Hematopoietic multipotent progenitor cell treated with erythropoietin and hydrocortisone succinate and interleukin-3 and kit ligand, for 15 days (in vitro differentiated cells): ENCODE data around the gene AHNAK.
A peak's percentile ranks its signal among the peaks of the same experiment; 100 is the strongest.
"Not testable (repeated sequence)": the region's sequence is repeated elsewhere in the genome, so short reads cannot be mapped to it uniquely, and the experiment has no call there.

ENCODE experiments used
- DNase-seq: peaks from one replicate; pipeline ENCODE4 v3.0.0-alpha.2; 2015; ENCODE audit warnings: low spot score

Gene AHNAK

DNA sequence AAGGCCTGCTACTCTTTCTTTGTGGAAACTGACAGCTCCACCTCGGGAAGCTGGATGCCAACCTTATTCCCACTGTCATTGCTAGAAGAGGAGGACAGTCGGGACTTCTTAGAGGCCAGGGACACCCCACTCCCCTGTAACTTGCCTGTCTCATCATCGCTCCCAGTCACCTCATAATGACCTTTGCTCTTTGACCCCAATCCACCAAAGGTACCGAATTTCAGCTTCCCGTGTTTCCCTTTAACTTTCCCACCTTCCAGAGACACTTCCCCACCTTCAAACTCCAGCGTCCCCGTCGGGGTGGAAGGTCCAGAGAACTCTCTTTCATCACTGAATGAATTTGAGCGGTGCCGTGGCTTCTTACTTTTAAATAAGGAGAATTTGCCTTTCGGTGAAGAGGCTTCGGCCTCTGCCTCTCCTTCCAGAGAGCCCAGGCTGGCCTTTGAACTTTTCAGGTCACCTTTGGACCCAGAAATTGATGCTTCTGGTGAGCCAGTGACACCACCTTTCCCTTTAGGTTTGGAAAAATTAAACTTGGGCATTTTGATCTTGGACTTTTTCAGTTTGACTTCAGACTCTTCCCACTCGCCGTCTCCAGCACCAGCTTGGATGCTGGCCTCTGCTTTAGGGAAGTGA is 29.8 kb downstream of the AHNAK start:
- DNase-seq = no peak

DNA sequence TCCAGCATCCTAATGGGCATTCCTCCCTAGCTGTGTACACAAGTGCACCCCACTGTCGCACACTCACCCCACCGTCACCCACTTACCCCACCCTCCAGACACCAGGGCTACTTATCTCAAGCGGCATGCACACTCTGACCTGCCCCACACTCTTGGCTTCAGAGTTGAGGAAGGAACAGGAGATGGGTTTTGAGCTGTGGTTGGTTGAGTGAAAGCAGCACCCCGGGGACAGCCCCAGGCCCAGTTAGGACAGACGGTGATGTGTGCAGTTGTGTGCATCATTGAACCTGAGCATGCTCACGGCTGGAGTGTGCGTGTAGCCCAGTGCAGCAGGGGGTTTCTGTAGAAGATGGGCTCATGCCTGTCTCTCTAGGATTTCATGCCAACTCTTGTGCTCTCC is 32.5 kb downstream of the AHNAK start:
- DNase-seq = no peak

DNA sequence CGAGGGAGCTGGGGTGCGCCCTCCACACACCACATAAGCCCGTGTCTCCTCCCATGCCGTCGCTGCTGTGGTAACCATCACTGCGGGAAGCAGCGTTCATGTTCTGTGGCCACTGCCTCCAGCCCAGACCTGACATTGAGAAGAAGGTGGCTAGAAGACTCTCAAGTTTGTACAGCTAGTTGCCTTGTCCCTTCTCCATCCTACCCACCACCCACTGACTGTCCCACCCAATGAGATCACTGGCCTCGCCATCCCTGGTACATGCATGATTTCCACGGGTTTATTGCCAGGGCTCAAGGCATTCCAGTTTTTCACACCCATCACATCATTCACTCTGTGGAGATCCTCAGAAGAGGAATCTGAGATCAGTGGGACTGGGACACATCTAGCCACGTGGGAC is 33.0 kb downstream of the AHNAK start:
- no peak for DNase-seq

DNA sequence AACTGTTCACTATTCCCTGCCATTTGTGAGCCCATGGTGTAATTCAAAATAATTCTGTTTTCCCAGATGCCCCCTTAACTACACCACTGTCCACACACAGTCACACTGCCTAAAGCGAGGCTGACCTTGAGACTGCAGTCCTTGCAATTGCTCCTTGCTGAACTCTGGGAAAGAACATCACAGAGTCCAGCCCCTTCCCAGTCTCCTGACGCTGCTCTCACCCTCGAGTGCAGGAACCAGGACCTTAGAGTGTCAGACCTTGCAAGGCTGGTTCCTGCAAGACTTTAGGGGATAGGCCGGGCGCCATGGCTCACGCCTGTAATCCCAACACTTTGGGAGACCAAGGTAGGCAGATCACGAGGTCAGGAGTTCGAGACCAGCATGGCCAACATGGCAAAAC is 33.6 kb downstream of the AHNAK start:
- no peak for DNase-seq

DNA sequence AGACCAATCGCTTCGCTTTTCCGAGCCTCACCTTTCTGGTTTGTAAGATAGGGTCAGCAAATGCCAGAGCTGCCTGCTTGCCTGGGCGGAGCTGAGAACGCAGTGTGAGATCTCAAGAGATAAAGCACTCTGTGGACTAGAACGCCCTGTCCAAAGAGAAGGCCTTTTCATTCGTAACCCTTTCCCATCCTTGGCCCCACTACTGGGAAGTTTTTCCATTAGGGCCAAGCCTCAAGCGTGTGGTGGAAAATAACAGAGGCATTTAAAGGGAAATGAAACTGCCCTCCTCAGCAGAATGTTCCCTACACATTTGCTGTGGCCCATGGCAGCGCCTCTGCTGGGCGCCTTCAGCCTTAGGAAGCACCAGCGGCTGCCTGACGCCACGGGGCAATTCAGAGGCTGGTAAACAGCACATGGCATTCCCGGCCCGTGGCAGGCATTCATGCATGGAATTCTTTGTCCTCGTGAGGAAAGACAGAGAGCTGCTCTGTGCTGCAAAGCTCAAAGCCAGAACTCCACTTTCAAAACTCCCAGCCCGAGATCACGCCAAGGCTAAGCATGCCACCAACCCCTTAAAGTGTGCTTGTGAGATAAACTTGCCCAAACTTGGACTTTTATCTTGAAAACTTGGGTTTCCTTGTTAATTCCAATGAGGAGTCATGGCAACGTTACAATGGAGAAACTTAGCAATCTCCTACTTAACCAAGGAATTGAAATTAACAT is 38.1 kb downstream of the AHNAK start:
- DNase-seq = peak; percentile 40

DNA sequence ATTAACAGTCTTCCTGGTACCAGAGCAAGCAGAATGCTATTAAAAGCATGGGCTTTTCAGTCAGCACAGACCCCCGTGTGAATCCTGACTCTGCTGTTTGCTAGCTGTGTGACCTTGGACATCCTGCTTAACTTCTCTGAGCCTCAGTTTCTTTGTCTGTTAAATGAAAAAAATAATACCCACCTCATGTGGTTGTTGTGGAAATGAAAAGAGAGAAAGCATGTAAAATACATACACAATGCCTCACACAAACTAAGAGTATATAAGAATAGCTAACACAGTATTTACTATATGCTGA is 39.5 kb downstream of the AHNAK start:
- DNase-seq = no peak

DNA sequence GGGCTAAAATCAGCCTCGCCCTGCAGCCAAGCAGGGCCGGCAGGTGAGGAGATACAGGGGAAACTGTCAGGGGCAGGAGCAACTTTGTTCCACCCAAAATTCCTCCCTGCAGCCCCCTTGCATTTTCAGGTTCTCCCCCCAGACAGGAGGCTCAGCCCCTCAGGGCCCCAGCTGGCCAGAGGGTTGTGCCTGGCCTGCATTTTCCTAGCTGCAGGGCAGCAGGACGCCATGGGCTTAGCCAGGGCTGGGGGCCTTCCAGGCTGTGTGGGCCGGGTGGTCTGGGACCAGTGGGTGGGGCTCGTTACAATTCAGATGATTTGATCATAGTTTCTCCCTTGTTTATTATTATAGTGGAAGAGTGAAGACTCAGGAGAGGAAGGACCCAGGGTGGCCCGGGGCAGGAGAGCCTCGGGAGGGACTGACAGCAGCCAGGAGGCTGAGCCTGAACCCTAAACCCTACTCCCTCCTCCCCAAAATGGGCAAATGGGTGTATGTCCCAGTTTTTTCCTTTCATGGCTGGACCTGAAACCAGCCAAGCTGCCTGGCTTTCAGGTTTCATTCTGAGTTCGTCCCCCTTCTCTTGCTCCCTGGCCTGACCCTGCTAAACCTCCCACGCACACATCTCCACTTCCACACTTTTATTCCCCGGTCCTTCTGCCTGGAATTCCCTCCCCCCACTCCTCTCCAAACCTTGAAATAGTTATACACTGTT is 40.0 kb downstream of the AHNAK start:
- DNase-seq = no peak

DNA sequence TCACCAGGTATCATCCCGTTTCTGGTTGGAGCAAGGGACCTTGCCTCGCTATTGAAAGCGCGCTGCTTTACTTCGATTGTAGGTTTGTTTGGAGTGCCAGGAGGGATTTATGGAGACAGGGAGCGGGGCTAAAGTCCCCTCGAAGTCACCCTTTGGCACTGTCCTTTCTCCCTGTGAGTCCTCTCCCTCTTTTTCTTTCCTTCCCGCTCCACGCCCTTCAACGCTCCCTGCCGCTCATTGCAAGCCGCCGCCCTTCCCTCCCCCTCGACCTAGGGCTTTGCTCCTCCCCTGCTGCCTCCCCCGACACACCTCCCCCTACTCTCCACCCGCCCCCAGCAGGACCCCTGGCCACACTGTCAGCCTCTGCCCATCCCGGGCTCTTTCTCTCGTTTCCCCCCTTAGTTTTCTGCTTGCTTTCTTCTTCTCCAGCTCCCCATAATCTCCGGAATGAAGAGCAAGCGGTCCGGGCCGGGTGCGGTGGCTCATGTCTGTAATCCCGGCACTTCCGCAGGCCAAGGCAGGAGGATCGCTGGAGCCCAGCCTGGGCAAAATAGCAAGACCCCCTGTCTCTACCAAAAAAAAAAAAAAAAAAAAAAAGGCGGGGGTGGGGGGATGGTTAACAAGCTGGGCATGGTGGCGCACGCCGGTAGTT is 41.0 kb downstream of the AHNAK start:
- DNase-seq = no peak

DNA sequence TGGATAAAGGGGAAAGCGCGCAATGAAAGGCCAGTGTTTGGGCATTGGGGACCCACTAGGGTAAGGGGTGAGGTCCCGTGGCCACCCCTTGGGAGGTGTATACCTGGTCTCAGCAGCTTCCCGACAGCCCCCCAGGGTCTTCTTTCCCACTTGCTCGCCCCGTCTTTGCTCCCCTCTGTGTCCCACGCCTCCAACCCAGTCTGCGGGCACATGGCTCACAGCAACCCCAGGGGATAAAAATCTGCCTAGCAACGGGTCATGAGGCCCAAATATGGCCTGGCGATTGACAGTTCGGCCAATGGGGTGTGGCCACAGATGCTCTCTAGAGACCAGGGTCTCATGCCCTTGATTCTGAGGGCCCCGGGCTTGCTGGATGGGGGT is 41.6 kb downstream of the AHNAK start:
- no peak for DNase-seq

DNA sequence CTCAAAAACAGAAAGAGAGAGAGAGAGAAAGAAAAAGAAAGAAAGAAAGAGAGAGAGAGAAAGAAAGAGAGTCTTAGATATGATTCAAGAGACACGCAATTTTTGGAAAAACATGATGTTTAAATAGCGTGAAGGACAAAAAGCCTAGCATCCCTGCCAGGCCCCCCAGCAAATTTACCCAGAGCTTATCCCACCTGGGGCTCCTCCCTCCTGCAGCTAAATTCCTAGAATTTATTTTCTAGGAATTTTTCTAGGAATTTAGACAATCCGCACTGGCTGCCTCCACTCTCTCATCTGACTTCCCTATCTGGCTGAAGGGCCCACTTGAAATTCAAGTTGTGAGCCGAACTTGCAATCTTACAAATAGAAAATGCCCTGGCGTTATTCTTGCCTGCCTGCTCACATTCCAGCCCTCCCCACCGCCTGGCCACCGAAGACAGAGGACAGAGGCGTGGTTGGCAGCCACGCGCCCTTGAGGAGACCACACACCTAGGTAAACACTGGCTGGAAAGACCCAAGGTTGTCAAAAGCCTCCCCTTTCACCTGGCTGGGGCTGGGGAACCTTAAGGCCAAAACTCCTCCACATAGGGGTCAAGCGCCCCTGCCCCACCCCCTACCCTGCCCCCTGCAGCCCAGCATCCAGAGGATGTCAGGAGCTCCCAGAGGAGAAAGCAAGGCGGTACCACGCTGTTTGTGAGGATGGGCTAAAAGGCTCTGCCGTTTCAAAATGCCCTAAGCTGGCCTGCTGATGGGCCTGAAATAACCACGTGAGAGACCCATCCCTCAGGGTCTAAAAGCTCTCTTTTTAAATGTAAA is 42.2 kb downstream of the AHNAK start:
- no peak for DNase-seq

DNA sequence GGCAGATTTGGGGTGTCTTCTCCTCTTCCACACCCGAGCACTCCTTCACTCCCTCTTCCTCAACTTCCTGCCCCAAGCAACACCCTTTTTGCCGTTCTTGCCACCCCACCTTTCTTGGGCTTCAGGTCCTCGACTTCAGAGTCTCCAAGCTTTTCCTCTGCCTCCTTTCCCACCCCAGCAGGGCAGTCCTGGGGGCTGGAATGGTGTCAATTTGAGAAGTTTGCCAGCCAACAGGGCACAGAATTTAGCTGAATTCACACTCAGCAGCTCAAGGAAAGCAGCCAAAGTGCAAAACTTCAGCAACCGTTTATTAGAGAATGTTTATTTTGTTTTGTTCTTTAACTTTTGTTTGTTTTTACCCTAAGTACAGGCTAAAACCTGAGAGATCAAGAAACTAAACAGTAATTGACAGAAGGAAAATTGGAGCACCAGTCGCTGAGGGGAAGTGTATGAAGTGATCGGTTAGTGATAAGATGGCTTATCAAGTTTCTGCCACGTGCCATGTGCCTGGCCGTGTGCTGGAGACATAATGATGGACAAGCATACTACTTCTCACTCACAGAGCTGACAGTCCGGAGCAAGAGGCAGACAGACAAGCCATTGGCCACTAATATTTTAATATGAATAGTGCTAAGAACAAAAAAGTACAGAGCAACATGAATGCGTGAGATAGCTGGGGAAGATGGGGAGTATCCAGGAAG is 44.4 kb downstream of the AHNAK start:
- DNase-seq = no peak

DNA sequence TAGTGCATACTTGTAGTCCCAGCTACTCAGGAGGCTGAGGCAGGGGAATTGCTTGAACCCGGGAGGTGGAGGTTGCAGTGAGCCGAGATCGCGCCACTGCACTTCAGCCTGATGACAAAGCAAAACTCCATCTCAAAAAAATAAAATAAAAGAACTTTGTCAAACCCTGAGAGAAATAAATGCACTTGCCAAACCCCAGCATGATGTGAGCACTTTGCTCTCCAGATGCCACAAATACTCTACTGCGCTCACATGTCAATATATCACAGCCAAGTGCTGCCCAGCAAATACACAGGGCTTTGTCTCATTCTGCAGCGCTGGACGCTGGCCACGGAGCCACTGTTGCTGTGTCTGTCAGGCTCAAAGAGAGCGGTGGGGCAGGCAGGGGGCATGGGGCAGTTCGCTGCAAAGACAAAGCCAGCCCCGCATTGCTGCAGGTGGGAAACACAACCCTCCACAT is 45.1 kb downstream of the AHNAK start:
- no peak for DNase-seq

DNA sequence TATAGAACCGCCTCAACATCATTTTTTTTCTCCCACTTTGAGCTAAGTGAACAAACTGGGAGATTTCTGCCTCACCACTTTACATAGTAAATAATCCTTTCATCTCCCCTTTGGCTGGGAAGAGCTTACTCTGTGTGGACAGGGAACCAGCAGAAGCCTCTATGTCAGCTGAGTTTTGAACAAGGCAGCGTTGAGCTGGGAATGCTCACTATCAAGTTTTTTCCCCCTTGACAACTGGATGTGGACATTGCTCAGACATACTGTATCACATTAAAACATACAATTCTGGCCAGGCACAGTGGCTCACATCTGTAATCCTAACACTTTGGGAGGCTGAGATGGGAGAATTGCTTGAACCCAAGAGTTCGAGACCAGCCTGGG is 46.0 kb downstream of the AHNAK start:
- DNase-seq = no peak

DNA sequence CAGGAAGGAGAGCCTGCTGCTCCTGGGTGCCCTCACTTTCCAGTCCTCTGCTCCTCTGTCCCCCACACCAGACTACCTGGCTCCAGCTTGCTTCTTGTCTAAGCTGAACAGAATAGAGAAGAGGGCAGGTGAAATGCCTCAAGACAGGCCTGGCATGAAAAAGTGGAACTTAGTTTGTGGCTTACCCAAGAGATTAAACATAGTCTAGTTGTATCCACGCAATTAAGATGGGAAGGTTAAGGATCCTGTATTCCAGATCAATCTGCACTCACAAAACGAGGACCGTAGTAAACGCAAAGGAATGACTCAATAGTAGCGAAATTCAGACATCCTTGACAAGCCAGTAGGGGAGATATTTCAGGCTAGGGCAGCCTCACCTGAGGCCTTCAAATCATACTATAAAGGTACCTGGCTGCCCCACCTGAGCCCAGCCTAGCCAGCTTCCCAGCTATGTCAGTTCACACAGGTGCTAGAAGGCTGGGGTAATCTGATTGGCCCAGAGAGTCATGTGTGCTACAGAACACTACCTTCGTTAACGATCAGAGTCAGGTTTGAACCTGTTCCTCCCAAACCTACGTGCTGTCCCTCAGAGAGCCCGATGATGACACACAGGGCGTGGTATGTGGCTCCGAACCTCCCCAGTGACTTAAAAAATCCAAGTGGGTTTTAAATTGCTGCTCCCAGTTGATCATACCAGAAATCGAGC is 46.5 kb downstream of the AHNAK start:
- DNase-seq = no peak

DNA sequence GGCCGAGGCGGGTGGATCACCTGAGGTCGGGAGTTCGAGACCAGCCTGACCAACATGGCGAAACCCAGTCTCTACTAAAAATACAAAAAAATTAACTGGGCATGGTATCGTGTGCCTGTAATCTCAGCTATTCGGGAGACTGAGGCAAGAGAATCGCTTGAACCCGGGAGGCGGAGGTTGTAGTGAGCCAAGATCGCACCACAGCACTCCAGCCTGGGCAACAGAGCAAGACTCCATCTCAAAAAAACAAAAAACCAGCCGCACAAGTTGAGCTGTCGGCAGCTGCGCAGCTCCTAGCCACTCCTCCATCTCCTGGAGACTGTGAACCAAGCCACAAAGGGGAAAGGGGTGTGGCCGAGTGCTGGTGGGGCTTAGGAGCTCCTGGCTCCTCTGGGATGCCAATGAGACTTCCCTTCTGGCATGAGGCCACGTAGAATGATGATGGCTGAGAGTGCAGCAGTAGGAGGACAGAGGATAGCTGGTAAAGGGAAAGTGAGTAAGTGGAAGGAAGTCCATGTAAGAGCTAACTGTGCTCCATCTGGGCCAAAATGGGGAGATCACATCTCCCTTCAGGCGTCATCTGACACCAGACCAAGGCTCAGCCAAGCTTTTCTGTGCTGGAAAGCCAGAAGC is 47.2 kb downstream of the AHNAK start:
- not testable (repeated sequence) for DNase-seq

DNA sequence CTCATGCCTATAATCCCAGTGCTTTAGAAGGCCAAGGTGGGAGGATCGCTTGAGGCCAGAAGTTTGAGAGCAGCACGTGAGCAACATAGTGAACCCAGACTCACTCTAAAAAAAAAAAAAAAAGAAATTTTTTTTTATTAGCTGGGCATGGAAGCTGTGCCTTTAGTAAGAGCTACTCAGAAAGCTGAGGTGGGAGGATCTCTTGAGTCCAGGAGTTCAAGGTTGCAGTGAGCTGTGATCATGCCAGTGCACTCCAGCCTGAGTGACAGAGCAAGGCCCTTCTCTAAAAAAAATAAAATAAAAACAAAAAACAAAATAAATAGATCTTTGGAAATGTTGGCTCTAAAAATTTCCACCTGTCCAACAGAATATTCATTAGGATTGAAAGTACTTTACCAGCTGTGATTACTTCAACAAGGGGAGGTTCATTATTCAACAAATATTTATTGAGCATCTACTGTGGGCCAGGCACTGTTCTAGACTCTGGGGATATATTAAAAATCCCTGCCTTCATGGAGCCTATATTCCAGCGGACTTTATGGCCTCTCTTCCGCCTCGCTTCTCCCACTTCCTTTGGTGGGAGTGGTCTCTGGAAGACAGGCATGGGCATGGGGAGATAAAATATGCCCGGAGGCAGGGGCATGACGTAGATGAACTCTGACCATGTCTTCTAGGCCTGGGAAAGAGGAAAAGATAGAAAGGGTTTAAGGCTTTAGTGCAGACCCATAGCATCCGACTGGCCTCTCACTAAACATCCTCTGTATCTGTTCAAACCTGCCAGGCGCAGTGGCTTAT is 47.9 kb downstream of the AHNAK start:
- DNase-seq = no peak

DNA sequence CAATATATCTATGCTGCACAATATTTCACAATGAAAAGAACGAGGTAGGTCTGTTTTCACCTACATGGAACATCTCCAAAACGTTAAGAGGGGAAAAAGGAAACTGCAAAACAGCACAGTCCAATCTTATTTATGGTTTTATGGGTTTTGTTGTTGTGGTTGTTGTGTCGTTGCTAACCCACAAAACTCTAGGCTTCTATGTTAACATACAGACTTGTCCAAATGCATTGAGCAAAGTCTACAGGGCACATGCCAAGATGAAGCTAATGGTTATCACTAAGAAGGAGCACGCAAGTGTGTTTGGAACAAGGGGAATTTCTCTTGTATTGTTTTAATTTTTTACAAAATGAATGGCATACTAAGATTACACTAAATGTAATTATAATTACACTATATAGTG is 48.6 kb downstream of the AHNAK start:
- no peak for DNase-seq

DNA sequence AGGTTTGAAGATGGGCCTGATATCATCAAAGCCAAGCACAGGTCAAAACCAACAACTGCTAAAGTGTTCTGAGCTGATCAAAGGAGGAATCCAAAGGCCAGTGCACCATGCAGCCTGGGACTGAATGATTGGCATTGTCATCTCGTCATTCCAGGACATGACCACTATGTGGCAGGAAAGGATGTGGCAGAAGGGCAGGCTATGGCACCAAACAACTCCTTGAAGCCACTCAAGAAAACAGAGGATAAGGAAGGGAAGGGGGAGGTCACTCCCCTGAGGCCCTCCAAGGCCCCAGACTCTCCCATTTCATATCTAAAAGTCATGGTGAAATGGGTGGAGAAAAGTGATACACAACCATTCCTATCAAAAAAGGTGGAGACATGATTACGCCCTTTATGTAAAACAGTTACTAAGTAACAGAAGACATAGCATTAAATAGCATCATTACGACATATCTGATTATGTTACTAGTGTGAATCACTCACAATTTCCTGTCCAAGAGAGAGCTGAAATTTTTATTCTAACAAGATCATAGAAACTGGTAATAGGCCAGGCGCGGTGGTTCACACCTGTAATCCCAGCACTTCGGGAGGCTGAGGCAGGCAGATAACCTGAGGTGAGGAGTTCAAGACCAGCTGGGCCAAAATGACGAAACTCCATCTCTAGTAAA is 49.3 kb downstream of the AHNAK start:
- DNase-seq = peak; percentile 26

DNA sequence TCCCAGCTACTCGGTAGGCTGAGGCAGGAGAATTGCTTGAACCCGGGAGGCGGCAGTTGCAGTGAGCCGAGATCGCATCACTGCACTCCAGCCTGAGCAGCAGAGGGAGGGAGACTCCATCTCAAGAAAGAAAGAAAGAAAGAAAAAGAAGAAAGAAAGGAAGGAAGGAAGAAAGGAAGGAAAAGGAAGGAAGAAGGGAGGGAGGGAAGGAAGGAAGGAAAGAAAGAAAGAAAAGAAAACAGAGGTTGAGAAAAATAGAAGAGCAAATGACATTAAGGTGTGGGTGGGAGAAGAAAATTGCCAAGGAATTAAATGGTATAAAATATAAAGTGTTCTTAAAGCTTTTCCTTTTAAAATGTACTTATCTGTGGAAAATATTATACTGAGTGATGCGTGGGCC is 49.9 kb downstream of the AHNAK start:
- no peak for DNase-seq
